CD4-positive, alpha-beta T cell (primary cell): ENCODE results near the gene RGS18. TPM values are rescaled to one million over a fixed set of nuclear protein-coding genes. Genes with fewer than 3 reads are reported as not detected.
A peak's percentile ranks its signal among the peaks of the same experiment; 100 is the strongest.

ENCODE experiments used
- ATAC-seq: fragments of 200-7000 bp; cut with Tn5 transposase; one replicate; pipeline ENCODE4 v1.10.0; 2022; ENCODE audit warnings: mild to moderate bottlenecking; ENCODE audit not compliant: poor library complexity
- CTCF ChIA-PET: fragments of 350-600 bp; sonication (Branson Sonifier 250); formaldehyde crosslinking; loops from one replicate; lab custom pipeline; 2021; ENCODE audit warnings: antibody characterized with exemption, inconsistent platforms; lab: Charles Lee
- POLR2A ChIA-PET: fragments of 350-600 bp; sonication (Branson Sonifier 250); formaldehyde crosslinking; loops from one replicate; lab custom pipeline; 2021; ENCODE audit warnings: antibody characterized with exemption, inconsistent platforms; lab: Charles Lee
- DNase-seq, 14 experiments: peaks; one replicate each; pipeline ENCODE4 v3.0.0-alpha.2; 2013 to 2020; ENCODE audit warnings: mixed read lengths in 2 of 14
- H3K27ac ChIP-seq, 2 donors: one replicate each; pipeline versions ENCODE4 v1.5.1 to v1.7.0; 2013; ENCODE audit warnings: low read length in 2 of 2, low read depth in 1 of 2, mild to moderate bottlenecking in 1 of 2
- H3K27me3 ChIP-seq, 2 experiments: 1 replicate in 1 of 2; 2 replicates in 1 of 2; pipeline versions ENCODE4 v1.6.1 to v1.7.0; 2013; ENCODE audit warnings: low read length in 2 of 2, control low read depth in 1 of 2, mild to moderate bottlenecking in 1 of 2, moderate library complexity in 1 of 2; ENCODE audit not compliant: insufficient read depth in 2 of 2, control insufficient read depth in 1 of 2
- H3K36me3 ChIP-seq: one replicate; pipeline ENCODE4 v1.6.1; 2013; ENCODE audit warnings: low read length, control low read depth; ENCODE audit not compliant: insufficient read depth
- H3K4me1 ChIP-seq: one replicate; pipeline ENCODE4 v1.6.1; 2013; ENCODE audit warnings: low read length, control low read depth; ENCODE audit not compliant: insufficient read depth
- H3K4me3 ChIP-seq: one replicate; pipeline ENCODE4 v1.5.1; 2013; ENCODE audit warnings: mild to moderate bottlenecking, low read length, moderate library complexity
- H3K9me3 ChIP-seq, 2 experiments: 1 replicate in 1 of 2; 2 replicates in 1 of 2; pipeline versions ENCODE4 v1.6.1 to v1.7.0; 2013; ENCODE audit warnings: low read length in 2 of 2, mild to moderate bottlenecking in 2 of 2, control low read depth in 1 of 2, moderate library complexity in 1 of 2; ENCODE audit not compliant: control insufficient read depth in 1 of 2, insufficient read depth in 1 of 2
- H3K27ac Mint-ChIP-seq: one replicate; pipeline ENCODE4 v1.8.0; 2020; ENCODE audit warnings: mixed read lengths
- H3K27me3 Mint-ChIP-seq: one replicate; pipeline ENCODE4 v1.8.0; 2021; ENCODE audit warnings: mixed read lengths
- H3K36me3 Mint-ChIP-seq: one replicate; pipeline ENCODE4 v1.8.0; 2021; ENCODE audit warnings: low read depth, mixed read lengths
- H3K4me1 Mint-ChIP-seq: one replicate; pipeline ENCODE4 v1.8.0; 2021; ENCODE audit warnings: low read depth, mixed read lengths
- H3K4me3 Mint-ChIP-seq: one replicate; pipeline ENCODE4 v1.8.0; 2020; ENCODE audit warnings: mild to moderate bottlenecking, mixed read lengths
- H3K9me3 Mint-ChIP-seq: one replicate; pipeline ENCODE4 v1.8.0; 2020; ENCODE audit warnings: mixed read lengths
- intact Hi-C, 2 experiments: fragments of 100-400 bp; cut with DNase I in 1 of 2; cut with micrococcal nuclease in 1 of 2; formaldehyde crosslinking; loops; one replicate each; pipeline versions ENCODE4 v1.15.1 to v1.9.0; 2023 to 2025; cut with DNase I, micrococcal nuclease
- total RNA-seq, 174 experiments: library from RNA in 2 of 174; stranded (reverse) in 2 of 174; gene quantifications; one replicate each; pipeline ENCODE4 v1.2.3 and lab custom pipeline; 2021 to 2026
- TF ChIP-seq, protein P1 (sequence below): fragments of 200-600 bp; IDR thresholded peaks from one replicate; pipeline ENCODE4 v1.8.0; 2022; ENCODE audit warnings: antibody characterized with exemption, mild to moderate bottlenecking

Gene RGS18
- total RNA-seq, 2 experiments from 2014 or later = 0.22 to 0.95 TPM

DNA sequence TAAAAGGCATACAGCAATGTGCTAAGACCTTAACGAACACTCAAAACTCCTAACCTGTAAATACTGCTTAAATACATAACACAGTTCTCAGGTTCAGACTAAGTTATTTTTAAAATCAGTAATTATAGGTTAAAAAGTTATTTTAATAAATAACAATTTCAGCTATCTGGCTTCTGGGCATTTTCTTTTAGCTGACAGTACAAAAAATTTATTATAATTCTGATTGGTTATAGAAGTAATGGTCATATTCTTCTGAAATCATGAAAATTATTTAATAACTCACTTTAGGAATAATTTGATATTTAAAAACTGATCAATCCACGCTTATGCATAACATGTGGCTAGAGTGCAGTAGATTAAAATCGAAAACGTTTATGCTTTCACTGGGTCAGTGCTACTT is 10.7 kb downstream of the RGS18 start:
- Mint-ChIP-seq H3K9me3 (no peaks in the 10 kb centered on the region), H3K4me3 (no peak overlapping the region), H3K4me1 (no peaks in the 10 kb centered on the region), H3K27ac (no peak overlapping the region), H3K36me3 (no peaks in the 10 kb centered on the region), H3K27me3 (no peaks in the 10 kb centered on the region)
- Histone ChIP-seq H3K4me1 (no peaks in the 10 kb centered on the region), H3K36me3 (no peaks in the 10 kb centered on the region), H3K4me3 (no peak overlapping the region), H3K27me3 (no peaks in the 10 kb centered on the region), H3K27ac (no peak overlapping the region), H3K9me3 (peaks cover 0 to 6% of the 10 kb centered on the region in 2 experiments)
- TF ChIP-seq, protein P1, sequence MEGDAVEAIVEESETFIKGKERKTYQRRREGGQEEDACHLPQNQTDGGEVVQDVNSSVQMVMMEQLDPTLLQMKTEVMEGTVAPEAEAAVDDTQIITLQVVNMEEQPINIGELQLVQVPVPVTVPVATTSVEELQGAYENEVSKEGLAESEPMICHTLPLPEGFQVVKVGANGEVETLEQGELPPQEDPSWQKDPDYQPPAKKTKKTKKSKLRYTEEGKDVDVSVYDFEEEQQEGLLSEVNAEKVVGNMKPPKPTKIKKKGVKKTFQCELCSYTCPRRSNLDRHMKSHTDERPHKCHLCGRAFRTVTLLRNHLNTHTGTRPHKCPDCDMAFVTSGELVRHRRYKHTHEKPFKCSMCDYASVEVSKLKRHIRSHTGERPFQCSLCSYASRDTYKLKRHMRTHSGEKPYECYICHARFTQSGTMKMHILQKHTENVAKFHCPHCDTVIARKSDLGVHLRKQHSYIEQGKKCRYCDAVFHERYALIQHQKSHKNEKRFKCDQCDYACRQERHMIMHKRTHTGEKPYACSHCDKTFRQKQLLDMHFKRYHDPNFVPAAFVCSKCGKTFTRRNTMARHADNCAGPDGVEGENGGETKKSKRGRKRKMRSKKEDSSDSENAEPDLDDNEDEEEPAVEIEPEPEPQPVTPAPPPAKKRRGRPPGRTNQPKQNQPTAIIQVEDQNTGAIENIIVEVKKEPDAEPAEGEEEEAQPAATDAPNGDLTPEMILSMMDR = no peak
- POLR2A ChIA-PET = no interaction called here
- DNase-seq = no peak
- ATAC-seq = no peak
- CTCF ChIA-PET = no interaction called here
- intact Hi-C loops = no loop called here

DNA sequence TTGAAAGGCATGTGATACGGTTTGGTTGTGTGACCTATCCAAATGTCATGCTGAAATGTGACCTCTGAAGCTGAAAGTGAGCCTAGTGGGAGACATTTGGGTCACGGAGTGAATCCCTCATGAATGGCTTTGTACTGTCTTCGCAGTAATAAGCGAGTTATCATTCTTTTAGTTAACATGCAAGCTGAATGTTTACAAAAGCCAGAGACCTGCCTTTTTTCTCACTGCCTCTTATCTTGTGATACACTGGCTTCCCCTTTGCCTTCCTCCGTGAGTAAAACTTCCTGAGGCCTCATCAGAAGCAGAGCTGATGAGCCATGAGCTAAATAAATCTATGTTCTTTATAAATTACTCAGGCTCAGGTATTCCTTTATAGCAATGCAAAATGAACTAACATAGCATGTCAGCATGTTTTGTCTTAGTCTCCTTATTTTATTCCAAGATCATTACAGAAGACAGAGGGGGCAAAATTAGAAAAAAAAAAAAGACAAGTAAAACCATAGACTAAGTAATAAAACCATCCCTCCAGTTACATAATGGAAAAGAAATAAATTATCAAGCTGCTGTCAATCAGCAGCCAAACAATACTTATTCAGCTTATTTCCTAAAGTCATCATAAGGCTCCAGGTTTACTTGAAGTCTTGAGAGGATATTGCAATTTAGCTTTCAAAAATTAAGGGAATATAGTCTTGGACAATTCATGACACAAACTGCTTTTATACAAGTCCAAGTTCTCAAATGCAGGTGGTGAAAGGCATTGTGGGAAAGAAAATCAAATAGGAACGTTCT is 12.1 kb downstream of the RGS18 start:
- intact Hi-C loops = no loop called here
- Mint-ChIP-seq H3K4me1 (no peaks in the 10 kb centered on the region), H3K27me3 (no peaks in the 10 kb centered on the region), H3K9me3 (no peaks in the 10 kb centered on the region), H3K36me3 (no peaks in the 10 kb centered on the region), H3K4me3 (no peak overlapping the region), H3K27ac (no peak overlapping the region)
- ChIA-PET POLR2A (no interaction called here), CTCF (no interaction called here)
- Histone ChIP-seq H3K36me3 (no peaks in the 10 kb centered on the region), H3K4me1 (no peaks in the 10 kb centered on the region), H3K4me3 (no peak overlapping the region), H3K9me3 (no peaks in the 10 kb centered on the region), H3K27ac (no peak overlapping the region), H3K27me3 (no peaks in the 10 kb centered on the region)
- ATAC-seq (no peak), DNase-seq (peak in 3 of 14 experiments; percentile 6 to 14 (median 12))
- TF ChIP-seq, protein P1 = no peak

DNA sequence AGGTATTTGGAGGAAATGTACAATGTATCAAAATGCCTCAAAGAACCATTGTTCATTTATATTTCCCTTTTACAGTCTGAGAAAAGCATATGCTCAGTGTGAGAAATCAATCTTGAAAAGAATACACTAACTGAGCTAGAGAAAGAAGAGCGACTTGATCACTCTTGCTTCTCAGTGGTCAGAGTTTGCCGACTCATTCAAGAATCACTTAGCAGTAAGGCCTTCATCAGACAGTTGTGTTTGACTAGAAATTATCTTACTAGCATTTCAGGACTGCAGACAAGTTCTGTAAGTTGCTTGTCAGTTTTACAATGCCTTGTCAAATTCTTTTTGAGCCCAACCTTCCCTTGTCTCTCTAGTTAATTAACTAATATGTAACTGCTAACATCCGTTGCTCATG is 12.9 kb downstream of the RGS18 start:
- no peaks in the 10 kb centered on the region for H3K4me1 ChIP-seq
- H3K4me3 Mint-ChIP-seq = no peak overlapping the region
- intact Hi-C loops = no loop called here

More for the DNA sequence above, 12.9 kb downstream of the RGS18 start:
- no peak overlapping the region for H3K27ac ChIP-seq
- Mint-ChIP-seq H3K27me3 (no peaks in the 10 kb centered on the region), H3K4me1 (no peaks in the 10 kb centered on the region), H3K27ac (no peak overlapping the region), H3K9me3 (no peaks in the 10 kb centered on the region), H3K36me3 (no peaks in the 10 kb centered on the region)
- no peak overlapping the region for H3K4me3 ChIP-seq
- H3K9me3 ChIP-seq = no peaks in the 10 kb centered on the region
- H3K36me3 ChIP-seq = no peaks in the 10 kb centered on the region
- CTCF ChIA-PET = no interaction called here
- ATAC-seq = no peak
- no peak for DNase-seq
- no peaks in the 10 kb centered on the region for H3K27me3 ChIP-seq
- POLR2A ChIA-PET = no interaction called here
- TF ChIP-seq, protein P1 = no peak
